H9 (cell line): ENCODE results near the gene SMCHD1. TPM values are rescaled to one million over a fixed set of nuclear protein-coding genes. Genes with fewer than 3 reads are reported as not detected.

ENCODE experiments used
- DNase-seq: peaks from one replicate; pipeline ENCODE4 v3.0.0-alpha.2; 2017
- H2AFZ ChIP-seq: one replicate; pipeline ENCODE4 v1.6.1; 2013; ENCODE audit warnings: mild to moderate bottlenecking, low read length, control low read depth, moderate library complexity
- H2AK5ac ChIP-seq: 2 replicates; pipeline ENCODE4 v1.6.1; 2013; ENCODE audit warnings: low read length, control low read depth, mixed read lengths; ENCODE audit not compliant: insufficient read length
- H2BK120ac ChIP-seq: one replicate; pipeline ENCODE4 v1.6.1; 2013; ENCODE audit warnings: low read depth, mild to moderate bottlenecking, low read length, control low read depth, inconsistent platforms; ENCODE audit not compliant: poor library complexity, severe bottlenecking
- H2BK12ac ChIP-seq: 2 replicates; pipeline ENCODE4 v1.6.1; 2013; ENCODE audit warnings: low read length, control low read depth, mixed read lengths, low read depth; ENCODE audit not compliant: insufficient read length
- H2BK15ac ChIP-seq: 2 replicates; pipeline ENCODE4 v1.6.1; 2013; ENCODE audit warnings: low read depth, low read length, control low read depth
- H2BK20ac ChIP-seq: one replicate; pipeline ENCODE4 v1.6.1; 2013; ENCODE audit warnings: low read depth, mild to moderate bottlenecking, low read length, control low read depth, inconsistent platforms; ENCODE audit not compliant: poor library complexity, severe bottlenecking
- H2BK5ac ChIP-seq: 2 replicates; pipeline ENCODE4 v1.6.1; 2013; ENCODE audit warnings: low read length, control low read depth, mixed read lengths; ENCODE audit not compliant: insufficient read length
- H3K14ac ChIP-seq: 2 replicates; pipeline ENCODE4 v1.6.1; 2013; ENCODE audit warnings: low read length, control low read depth; ENCODE audit not compliant: insufficient read depth
- H3K18ac ChIP-seq: 2 replicates; pipeline ENCODE4 v1.6.1; 2013; ENCODE audit warnings: low read depth, mild to moderate bottlenecking, mixed read lengths, low read length, control low read depth; ENCODE audit not compliant: insufficient read length
- H3K23ac ChIP-seq: 2 replicates; pipeline ENCODE4 v1.6.1; 2013; ENCODE audit warnings: low read length, control low read depth, mixed read lengths, low read depth; ENCODE audit not compliant: insufficient read length
- H3K23me2 ChIP-seq: 2 replicates; pipeline ENCODE4 v1.6.1; 2013; ENCODE audit warnings: low read depth, mild to moderate bottlenecking, mixed read lengths, low read length, control low read depth; ENCODE audit not compliant: insufficient read length, poor library complexity, severe bottlenecking
- H3K27ac ChIP-seq: 2 replicates; pipeline ENCODE4 v1.5.1; 2013; ENCODE audit warnings: low read length, control low read depth, mixed read lengths, low read depth; ENCODE audit not compliant: insufficient read length
- H3K27me3 ChIP-seq: 2 replicates; pipeline ENCODE4 v1.6.1; 2013; ENCODE audit warnings: low read length, control low read depth, inconsistent platforms; ENCODE audit not compliant: insufficient read depth
- H3K4ac ChIP-seq: 2 replicates; pipeline ENCODE4 v1.6.1; 2013; ENCODE audit warnings: low read depth, mild to moderate bottlenecking, control low read depth, inconsistent platforms, low read length, moderate library complexity
- H3K4me1 ChIP-seq: 2 replicates; pipeline ENCODE4 v1.6.1; 2013; ENCODE audit warnings: low read length, control low read depth, inconsistent platforms; ENCODE audit not compliant: insufficient read depth
- H3K4me2 ChIP-seq: 2 replicates; pipeline ENCODE4 v1.6.1; 2013; ENCODE audit warnings: low read length, control low read depth, mixed read lengths; ENCODE audit not compliant: insufficient read length, insufficient read depth
- H3K56ac ChIP-seq: 2 replicates; pipeline ENCODE4 v1.6.1; 2013; ENCODE audit warnings: low read depth, mild to moderate bottlenecking, mixed read lengths, low read length, control low read depth; ENCODE audit not compliant: insufficient read length
- H3K79me1 ChIP-seq: 2 replicates; pipeline ENCODE4 v1.6.1; 2013; ENCODE audit warnings: low read depth, mild to moderate bottlenecking, moderate library complexity, low read length, control low read depth, inconsistent platforms; ENCODE audit not compliant: insufficient read depth, poor library complexity, severe bottlenecking
- H3K79me2 ChIP-seq: 2 replicates; pipeline ENCODE4 v1.6.1; 2013; ENCODE audit warnings: low read length, control low read depth, inconsistent platforms; ENCODE audit not compliant: insufficient read depth
- H3K9ac ChIP-seq: 2 replicates; pipeline ENCODE4 v1.6.1; 2013; ENCODE audit warnings: low read length, control low read depth, mixed read lengths; ENCODE audit not compliant: insufficient read length; ENCODE audit errors: extremely low read depth
- H3K9me3 ChIP-seq: one replicate; pipeline ENCODE4 v1.6.1; 2013; ENCODE audit warnings: low read depth, low read length, inconsistent platforms; ENCODE audit not compliant: control insufficient read depth
- H3T11ph ChIP-seq: one replicate; pipeline ENCODE4 v1.6.1; 2013; ENCODE audit warnings: mild to moderate bottlenecking, low read length, control low read depth, inconsistent platforms
- H4K20me1 ChIP-seq: one replicate; pipeline ENCODE4 v1.6.1; 2013; ENCODE audit not compliant: control insufficient read depth, insufficient read length, insufficient read depth
- H4K5ac ChIP-seq: 2 replicates; pipeline ENCODE4 v1.6.1; 2013; ENCODE audit warnings: low read depth, mild to moderate bottlenecking, mixed read lengths, low read length, control low read depth; ENCODE audit not compliant: insufficient read length
- H4K8ac ChIP-seq: replicated peaks from 2 replicates; pipeline ENCODE4 v1.6.1; 2013; ENCODE audit warnings: low read length, control low read depth, mixed read lengths, low read depth; ENCODE audit not compliant: insufficient read length
- H4K91ac ChIP-seq: 2 replicates; pipeline ENCODE4 v1.6.1; 2013; ENCODE audit warnings: low read depth, mild to moderate bottlenecking, moderate library complexity, mixed read lengths, low read length, control low read depth; ENCODE audit not compliant: insufficient read length
- H3K27ac Mint-ChIP-seq, 3 experiments: 2 replicates in 2 of 3; 3 replicates in 1 of 3; pipeline ENCODE4 v1.8.0; 2020 to 2021; ENCODE audit warnings: mixed read lengths in 3 of 3, mild to moderate bottlenecking in 1 of 3, moderate library complexity in 1 of 3
- H3K27me3 Mint-ChIP-seq: 2 replicates; pipeline ENCODE4 v1.8.0; 2021; ENCODE audit warnings: low read depth, mild to moderate bottlenecking, moderate library complexity, mixed read lengths
- H3K36me3 Mint-ChIP-seq, 3 experiments: 2 replicates in 2 of 3; 3 replicates in 1 of 3; pipeline ENCODE4 v1.8.0; 2020 to 2021; ENCODE audit warnings: low read depth in 3 of 3, mixed read lengths in 3 of 3; ENCODE audit not compliant: insufficient read depth in 1 of 3
- H3K4me1 Mint-ChIP-seq, 2 experiments: 2 replicates each; pipeline ENCODE4 v1.8.0; 2020; ENCODE audit warnings: mixed read lengths in 2 of 2
- H3K4me3 Mint-ChIP-seq, 2 experiments: 2 replicates in 1 of 2; 3 replicates in 1 of 2; pipeline ENCODE4 v1.8.0; 2020 to 2021; ENCODE audit warnings: mild to moderate bottlenecking in 2 of 2, mixed read lengths in 2 of 2, moderate library complexity in 1 of 2
- H3K9me3 Mint-ChIP-seq, 2 experiments: 2 replicates in 1 of 2; 3 replicates in 1 of 2; pipeline ENCODE4 v1.8.0; 2020; ENCODE audit warnings: mild to moderate bottlenecking in 2 of 2, mixed read lengths in 2 of 2, moderate library complexity in 1 of 2
- CTCF ChIP-seq: fragments of 200-600 bp; sonication (generic); conservative IDR thresholded peaks from 3 replicates; pipeline ENCODE4 v1.8.0; 2021; ENCODE audit warnings: antibody characterized with exemption, mild to moderate bottlenecking
- WGBS: extraction: QIAGEN DNeasy Blood & Tissue Kit; methylation state at CpG from one replicate; pipeline ENCODE4 v1.1.7; 2013; ENCODE audit warnings: missing lambda C conversion rate, low lambda C conversion rate, mixed read lengths; ENCODE audit not compliant: insufficient read length; ENCODE audit errors: extremely low coverage; 5-methylcytosine and 5-hydroxymethylcytosine counted together
- total RNA-seq: library from RNA; stranded (reverse); gene quantifications from 2 replicates; pipeline ENCODE4 v1.2.1, GENCODE V29; 2021

The SMCHD1 gene
- total RNA-seq, 1 experiment from 2014 or later: 53.5 TPM

- Histone ChIP-seq H4K8ac (no peak overlapping the region), H2BK5ac (no peak overlapping the region), H3K4me1 (no peaks in the 10 kb centered on the region), H4K5ac (no peak overlapping the region), H4K20me1 (no peaks in the 10 kb centered on the region), H3K9me3 (no peaks in the 10 kb centered on the region), H2AFZ (no peak overlapping the region), H3K27ac (no peak overlapping the region), H2BK20ac (no peak overlapping the region), H3K27me3 (no peaks in the 10 kb centered on the region), H3K4ac (no peak overlapping the region), H3K56ac (no peak overlapping the region), H2BK12ac (no peak overlapping the region), H3K9ac (no peak overlapping the region), H3K14ac (no peak overlapping the region), H3K18ac (no peak overlapping the region), H3K23ac (no peak overlapping the region), H3K79me1 (no peaks in the 10 kb centered on the region), H4K91ac (no peak overlapping the region), H2AK5ac (no peak overlapping the region), H2BK15ac (no peak overlapping the region), H3T11ph (no peak overlapping the region), H2BK120ac (no peak overlapping the region), H3K79me2 (no peaks in the 10 kb centered on the region), H3K23me2 (no peaks in the 10 kb centered on the region), H3K4me2 (no peak overlapping the region)
- no peaks in the 10 kb centered on the region for H3K9me3 Mint-ChIP-seq
- H3K27ac Mint-ChIP-seq: no peak overlapping the region
- no peak for TF ChIP-seq CTCF
- H3K4me3 Mint-ChIP-seq: no peak overlapping the region
- DNase-seq: no peak
- no peaks in the 10 kb centered on the region for H3K4me1 Mint-ChIP-seq
- no peaks in the 10 kb centered on the region for H3K27me3 Mint-ChIP-seq
- WGBS: no CpG with 5 or more reads among the region's 4 CpGs
- H3K36me3 Mint-ChIP-seq: peaks cover 6 to 24% (median 23%) of the 10 kb centered on the region in 3 experiments; a peak in 6 of 7 replicates
These were observed 37.5 kb upstream of the SMCHD1 start for GRCh38 chr18:2618009-2618408.
